Fibroblast of gingiva (primary cell): ENCODE results near the gene MRPL34.

ENCODE experiments used
- DNase-seq: peaks from one replicate; pipeline ENCODE4 v3.0.0-alpha.2; 2011; ENCODE audit warnings: low read depth

MRPL34 gene

DNA sequence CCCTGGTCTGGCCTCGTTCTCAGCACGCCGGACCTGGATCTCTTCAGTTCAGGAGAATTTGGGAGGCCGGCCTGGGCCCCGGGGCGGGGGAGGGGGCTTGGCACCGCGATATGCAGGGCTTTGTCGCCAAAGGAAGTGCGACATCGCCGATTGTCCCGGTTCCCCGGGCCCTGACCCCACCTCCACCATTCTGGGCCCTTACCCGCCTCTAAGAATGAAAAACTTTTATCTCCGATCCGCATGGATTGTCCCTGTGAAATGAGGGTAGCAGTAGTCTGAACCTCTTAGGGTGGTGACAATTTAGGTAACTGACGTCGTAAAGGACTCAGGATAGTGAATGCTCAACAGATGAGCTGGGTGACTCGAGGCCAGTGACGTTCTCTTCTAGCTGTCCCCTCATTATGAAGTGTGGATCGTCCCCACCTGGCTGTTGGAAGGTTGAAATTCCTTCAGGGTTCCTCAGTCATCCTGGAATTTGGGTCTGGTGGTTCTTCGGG lies 4.3 kb downstream of the MRPL34 start:
- DNase-seq: no peak

DNA sequence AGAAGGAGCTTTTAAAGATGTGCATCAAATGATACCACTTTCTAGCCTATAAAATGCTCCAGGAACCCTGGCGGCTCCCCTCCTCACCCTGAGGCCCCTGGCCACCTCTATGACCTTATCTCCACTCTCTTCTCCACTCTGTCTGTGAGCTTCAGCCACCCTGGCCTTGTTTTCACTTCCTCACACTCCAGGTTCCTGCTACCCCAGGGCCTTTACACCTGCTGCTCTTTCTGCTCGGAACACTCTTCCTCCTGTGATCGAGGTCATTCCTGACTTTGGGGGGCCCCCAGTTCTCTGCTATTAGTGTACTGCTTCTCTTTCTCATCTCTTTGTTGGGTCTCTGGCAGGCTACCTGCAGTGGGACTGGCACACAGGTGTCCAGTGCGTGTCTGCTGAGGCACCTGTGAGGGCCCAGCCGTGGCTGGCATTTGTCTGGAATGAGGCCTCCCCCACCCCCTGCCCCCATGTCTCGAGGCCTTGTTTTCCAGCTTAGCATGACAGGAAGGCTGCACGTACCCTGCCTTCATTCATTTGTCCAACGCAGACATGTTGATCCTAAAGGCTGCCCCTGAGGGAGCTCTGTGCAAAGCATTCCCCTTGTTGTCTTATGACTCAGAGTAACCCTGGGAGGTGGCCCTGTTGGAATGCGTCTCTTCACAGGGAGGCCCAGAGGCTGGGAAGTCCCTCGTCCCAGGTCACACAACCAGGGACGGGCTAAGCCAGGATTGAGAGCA lies 6.0 kb downstream of the MRPL34 start:
- DNase-seq: peak; percentile 61

DNA sequence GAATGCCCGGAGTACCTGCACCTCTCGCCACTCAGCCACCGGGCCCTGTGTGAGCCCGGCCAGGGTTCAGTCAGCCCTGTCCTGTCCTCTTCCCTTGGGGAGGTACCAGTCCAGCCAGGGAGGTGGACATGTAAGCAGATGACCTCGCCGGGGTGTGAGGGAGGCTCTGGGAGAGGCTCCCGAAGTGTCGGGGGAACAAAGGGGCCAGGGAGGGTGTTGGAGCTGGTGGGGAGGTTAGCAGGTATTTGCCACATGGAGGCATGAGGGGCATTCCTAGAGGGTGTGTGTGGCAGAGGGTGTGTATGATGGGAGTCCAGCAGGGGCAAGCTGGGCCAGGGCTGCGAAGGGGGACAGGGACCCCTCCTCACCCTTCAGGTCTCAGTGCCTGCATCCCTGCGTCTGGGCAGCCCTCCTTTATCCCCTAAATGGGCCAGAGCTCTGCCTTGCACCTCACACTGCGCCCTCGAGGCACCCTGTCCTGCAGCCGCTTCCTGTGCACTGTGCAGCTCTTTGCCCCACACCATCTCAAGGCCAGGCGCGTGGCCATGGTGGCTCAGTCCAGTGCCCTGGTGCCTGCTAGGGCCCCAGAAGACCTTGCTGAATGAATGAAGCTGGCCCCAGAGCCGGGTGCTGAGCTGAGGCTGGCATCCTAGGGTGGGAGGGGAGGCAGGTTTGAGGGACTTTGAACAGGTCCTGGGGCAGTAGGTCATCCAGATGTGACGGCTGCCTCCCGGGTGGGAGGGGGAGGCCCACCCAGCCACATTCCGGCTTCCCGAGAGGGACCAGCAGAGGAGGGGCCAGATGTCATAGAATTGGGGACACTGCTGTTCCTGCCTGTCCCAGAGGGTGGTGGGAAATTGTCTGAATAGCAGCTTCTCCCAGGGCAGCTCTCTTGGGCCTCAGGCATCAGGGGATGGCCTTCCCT lies 6.8 kb downstream of the MRPL34 start:
- no peak for DNase-seq

DNA sequence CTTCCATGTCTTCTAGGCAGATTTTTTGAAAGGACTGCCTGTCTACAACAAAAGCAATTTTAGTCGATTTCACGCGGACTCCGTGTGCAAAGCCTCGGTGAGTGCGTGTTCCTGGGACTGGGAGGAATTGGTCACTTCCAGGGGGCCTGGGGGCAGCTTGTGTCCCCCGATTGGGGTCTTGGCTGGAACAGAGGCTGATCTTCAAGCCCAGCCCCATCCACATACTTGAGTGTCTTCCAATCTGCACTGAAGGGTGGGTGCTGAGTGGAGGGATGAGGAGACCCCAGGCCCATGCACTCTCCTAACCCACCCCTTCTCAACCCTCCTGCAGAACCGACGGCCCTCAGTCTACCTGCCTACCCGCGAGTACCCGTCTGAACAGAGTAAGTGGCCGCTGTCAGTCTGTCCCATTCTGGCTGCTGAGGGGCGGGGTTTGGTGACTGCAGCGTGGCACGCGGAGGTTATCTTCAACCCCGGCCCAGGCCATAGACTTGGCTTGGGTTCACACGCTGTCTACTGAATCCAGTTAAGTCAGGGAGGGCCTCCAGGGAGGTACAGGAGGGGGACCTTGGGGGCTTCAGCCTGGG lies 8.4 kb downstream of the MRPL34 start:
- DNase-seq: no peak

DNA sequence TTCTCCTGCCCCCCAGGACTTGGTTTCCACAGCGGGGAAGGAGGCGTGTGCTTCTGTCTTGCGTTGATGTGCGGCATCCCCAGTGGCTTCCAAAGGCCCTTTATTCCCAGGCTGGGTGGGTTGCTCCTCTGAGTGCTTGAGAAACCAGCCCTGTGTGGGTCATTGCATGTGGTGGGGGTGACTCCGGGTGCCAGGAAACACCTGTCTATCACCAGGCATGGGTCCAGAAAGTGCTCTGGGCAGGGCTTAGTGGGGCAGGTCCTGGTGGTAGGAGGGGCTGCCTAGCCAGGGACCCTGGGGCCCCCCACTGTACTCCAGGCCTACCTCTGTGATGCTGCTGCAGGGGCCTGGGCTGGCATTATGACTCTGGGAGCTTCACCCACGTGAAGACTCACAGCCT lies 13.3 kb downstream of the MRPL34 start:
- no peak for DNase-seq

DNA sequence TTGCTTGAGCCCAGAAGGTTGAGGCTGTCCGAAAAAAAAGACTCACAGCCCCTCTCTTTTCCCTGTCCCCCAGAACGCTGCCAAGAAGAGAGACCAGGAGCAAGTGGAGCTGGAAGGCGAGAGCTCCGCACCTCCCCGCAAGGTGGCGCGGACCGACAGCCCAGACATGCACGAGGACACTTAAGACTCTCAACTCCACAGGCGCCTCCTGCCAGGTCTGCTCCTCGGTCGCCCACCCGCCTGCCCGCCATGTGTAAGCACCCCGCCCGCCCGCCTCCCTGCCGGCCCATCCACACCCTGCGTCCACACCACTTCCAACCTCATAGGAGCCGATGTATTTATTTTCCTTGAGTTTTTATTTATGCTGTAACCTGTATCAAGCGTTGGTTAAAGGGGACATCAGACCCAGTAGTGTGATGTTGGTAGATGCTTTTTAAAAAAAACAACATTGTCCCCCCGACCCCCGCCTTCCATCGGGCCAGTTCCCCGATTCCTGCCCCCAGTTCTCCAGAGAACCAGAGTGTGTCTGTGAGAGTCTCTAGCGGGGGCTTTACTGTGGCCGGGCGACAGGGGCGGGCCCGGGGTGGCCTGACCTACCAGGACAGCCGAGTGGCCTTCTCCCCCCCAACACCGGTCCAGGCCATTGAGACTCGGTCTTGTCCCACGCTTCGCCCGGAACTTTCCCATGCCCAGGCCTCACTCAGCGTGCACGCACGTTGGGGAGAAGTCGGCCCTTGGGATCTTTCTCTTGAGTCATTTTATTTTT lies 14.0 kb downstream of the MRPL34 start:
- no peak for DNase-seq

DNA sequence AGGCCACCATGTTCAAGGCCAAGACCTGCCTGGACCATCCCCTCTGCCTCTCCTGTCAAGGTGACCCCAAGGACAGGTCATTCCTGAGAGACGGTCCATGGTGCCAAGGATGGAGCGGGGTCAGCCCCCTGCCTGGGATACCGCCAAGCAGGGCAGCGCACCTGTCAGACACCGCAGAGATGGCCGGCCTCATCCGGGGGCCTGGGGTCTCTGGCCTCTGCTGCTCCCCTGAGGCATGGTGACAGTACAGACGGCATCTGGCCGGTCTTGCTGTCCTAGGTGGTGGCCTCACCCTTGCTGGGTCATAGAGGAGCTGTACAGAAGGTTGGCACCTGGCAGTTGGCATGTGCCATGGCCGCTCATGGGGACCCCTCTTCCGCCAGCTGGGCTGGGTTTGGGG lies 14.8 kb downstream of the MRPL34 start:
- no peak for DNase-seq

DNA sequence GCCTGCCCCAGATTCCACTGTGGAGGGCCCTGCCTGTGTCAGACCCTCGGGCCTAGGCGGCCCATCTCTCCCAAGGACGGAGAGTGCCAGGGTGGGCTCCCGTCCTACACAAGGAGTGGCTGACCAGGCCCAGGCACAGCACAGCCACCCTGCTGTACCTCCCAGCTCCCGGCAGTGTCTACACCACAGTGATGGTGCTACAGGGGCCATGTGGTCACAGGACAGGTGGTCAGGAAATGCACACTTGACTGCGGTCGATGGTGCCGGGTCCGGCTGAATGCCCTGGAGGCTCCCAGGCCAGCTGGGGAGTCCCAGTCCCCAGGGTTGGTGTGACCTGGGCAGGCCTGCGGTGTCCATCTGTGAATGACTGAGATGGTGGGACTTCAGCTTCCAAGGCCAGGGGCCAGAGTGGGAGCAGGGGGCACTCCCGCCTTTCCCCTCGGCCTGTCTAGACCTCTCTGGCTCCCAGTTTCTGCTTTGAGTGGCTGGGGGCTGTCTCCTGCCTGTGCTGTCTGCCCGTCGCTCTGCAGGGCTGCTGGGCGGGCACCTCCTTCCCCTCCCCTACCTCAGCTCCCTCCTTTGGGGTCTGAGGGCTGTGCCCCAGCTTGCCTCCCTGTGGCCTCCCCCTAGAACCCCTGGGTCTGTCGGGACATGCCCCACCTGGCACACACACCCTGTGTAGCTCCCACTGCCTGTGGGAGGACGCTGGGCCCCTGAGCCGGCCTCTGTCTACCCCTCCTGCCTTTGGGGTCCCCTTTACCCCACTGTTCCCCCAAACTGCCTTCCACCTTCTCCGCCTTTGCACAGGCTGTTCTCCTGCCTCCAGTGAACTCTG lies 16.2 kb downstream of the MRPL34 start:
- no peak for DNase-seq

DNA sequence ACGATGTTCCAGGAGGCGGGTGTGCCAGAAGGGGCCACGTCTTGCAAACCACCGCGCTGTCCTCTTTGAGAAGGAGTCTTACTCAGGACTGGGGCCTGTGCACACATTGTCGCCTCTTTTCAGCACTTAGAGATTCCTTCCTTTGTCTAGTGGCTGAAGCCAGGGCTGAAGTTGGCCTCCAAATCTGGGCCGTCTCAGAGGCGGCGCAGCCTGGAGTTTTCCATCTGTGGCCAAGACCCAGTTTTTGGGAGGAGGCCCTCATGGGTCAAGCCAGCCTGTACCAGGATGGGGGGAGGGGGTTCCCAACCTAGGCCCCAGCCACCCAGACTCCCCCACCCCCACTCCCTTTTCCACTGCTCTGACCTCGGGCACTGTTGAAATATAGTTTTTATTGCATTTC lies 17.2 kb downstream of the MRPL34 start:
- DNase-seq: peak; percentile 23

DNA sequence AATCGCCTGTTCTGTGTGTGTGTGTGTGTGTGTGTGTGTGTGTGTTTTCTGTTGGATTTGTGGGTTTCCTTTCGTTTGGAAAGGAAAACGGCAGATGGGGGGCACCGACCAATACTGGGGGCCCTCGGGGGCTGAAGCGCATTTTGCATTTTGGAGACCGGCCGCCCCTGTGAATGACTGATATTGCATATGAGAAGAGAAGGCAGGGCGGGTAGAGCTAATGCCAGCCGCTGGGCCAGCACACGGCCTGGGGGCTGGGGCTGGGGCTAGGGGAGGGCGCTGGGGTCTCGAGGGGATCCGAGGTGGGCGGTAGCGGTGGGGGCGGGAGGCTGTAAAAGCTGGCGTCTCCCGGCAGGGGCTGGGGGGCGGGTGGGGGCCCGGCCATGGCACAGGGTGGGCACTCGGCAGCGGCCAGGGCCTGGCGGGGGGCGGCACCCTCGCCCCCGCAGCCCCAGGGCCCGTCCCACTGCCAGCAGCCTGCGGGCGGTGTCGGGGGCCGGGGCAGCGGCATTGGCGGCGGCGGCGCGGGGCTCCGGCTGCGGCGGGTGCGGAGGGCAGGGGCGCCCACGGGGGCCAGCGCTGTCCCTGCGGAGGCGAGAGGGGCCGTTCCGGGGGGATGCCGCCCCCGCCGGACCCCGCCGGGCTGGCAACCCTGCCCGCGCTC lies 17.8 kb downstream of the MRPL34 start:
- DNase-seq: no peak

DNA sequence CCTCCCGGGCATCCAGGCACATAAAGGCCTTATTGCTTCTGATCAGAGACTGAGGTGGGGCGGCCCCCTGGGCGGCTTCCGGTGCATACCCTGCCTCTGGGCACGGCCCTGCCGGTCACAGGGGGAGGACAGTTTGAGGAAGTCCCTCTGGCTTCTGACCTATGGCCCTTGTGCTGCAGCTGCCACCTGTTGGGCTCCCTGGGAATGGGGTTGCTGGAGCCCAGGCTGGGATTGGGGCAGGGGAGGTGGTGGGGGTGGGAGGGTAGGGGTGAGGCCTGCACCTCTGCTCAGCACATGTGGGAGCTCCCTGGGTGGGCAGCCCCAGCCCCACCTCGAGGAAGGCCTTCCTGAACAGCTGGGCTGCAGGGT lies 18.3 kb downstream of the MRPL34 start:
- DNase-seq: no peak

DNA sequence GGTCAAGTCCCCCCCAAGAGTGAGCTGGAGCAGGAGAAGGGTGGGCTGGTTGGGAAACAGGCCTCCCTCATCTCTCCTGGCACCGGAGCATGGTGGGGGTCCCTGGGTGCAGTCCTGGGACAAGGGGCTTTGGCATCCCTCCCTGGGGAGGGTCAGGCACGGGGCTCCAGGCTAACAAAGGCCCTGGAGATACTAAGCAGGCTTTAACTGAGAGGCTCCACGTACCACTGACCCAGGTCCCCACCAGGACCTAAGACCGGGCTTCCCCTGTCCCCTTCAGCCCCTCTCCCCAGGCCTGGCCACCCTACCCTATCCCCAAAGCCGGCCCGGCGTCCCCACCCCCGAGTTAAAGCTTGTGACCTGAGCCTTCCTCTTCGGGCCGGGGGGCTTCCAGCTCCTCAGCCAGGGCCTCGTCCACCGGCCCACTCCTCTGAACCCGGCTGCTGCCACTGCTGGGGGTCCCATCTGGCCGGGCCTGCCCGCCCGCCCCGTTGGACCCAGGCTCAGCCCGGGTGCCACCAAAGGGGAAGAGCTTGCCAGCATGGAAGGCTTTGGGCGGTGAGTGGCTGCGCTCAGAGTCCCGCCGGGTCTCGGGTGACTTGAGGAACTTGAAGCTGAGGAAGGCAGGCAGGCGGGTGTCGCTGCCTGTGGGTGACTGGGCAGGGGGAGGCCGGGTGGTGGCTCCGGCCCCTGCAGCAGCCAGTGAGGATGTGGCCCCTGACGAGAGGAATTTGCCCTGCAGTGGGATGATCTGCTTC lies 18.9 kb downstream of the MRPL34 start:
- no peak for DNase-seq

DNA sequence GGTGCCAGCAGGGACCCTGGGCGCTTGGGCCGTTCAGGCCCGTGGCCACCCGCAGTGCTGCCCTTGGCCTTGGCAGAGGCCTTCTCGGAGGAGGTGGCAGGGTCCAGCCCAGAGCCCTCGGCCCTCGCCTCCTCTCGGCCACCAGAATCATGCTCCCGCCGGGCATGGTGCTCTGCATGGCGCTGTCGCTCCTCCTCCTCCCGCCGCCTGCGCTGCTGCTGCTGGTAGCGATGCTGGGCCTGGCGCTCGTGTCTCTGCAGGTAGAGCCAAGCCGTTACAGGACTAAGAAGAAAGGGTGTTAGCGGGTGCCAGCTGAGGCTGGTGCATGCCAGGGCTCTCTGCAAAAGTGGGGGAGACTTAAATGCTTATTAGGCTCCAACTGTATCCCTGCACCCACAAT lies 19.5 kb downstream of the MRPL34 start:
- no peak for DNase-seq

DNA sequence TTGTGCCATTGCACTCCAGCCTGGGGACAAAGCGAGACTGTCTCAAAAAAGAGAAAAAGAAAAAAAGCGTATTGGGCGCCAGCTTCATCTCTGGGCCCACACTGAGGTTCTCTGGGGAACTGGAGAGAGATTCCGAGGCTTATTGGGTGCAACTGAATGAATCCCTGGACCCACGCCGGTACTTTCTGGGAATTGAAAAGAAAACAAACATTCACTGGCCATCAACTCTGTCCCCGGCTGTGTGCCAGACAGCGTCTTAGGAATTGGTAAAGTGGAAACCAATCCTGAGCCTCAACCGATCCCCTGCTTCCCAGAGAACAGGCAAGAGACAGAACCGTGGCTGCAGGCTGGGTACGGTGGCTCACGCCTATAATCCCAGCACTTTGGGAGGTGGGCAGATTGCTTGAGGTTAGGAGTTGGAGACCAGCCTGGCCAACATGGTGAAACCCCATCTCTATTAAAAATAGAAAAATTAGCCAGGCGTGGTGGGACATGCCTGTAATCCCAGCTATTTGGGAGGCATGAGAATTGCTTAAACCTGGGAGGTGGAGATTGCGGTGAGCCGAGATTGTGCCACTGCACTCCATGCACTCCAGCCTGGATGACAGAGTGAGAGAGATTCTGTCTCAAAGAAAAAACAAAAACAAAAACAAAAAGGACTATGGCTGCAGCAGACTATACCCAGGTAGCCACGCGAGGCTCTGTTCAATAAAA lies 20.4 kb downstream of the MRPL34 start:
- peak; percentile 89 for DNase-seq

DNA sequence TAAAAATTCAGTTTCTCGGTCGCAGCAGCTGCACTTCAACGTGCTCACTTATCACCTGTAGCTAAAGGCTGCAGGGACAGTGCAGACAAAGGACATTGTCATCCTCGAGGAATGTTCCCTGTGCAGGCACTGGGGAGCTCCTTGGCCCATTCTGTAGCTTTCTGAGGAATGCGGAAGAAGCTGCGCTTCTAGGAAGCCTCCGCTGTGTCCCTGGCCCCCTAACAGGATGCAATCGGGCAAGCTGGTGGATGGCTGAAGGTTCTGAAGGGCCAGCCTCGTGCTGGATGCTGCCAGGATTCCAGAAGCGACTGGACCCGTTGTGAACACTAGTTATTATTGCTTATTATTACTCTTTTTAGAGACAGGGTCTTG lies 20.9 kb downstream of the MRPL34 start:
- peak; percentile 27 for DNase-seq

DNA sequence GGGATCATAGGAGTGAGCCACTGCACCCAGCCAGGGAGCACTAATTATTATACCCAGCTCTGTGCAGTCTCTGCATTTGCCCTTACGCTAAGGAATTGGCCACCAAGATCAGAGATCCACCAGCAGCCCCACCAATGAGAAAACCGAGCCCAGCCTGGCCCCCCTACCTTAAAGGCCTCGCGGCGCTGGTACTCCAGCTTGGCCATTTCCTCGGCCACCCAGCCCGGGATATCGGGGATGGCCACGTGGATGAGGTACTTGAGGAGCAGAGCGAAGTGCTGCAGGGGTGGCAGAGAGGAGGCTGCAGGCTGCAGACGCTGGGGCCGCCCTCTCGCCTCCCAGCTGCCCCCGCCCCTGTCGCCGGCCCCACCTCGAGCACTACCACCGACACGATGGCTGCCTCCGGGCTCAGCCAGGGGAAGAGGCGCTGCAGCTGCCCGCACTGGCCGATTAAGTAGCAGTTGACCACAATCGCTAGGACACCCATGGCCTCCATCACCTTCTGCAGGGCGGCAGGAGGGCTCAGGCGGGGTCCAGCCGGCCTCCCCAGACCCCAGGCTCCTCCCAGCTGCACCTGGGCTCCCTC lies 21.5 kb downstream of the MRPL34 start:
- no peak for DNase-seq

DNA sequence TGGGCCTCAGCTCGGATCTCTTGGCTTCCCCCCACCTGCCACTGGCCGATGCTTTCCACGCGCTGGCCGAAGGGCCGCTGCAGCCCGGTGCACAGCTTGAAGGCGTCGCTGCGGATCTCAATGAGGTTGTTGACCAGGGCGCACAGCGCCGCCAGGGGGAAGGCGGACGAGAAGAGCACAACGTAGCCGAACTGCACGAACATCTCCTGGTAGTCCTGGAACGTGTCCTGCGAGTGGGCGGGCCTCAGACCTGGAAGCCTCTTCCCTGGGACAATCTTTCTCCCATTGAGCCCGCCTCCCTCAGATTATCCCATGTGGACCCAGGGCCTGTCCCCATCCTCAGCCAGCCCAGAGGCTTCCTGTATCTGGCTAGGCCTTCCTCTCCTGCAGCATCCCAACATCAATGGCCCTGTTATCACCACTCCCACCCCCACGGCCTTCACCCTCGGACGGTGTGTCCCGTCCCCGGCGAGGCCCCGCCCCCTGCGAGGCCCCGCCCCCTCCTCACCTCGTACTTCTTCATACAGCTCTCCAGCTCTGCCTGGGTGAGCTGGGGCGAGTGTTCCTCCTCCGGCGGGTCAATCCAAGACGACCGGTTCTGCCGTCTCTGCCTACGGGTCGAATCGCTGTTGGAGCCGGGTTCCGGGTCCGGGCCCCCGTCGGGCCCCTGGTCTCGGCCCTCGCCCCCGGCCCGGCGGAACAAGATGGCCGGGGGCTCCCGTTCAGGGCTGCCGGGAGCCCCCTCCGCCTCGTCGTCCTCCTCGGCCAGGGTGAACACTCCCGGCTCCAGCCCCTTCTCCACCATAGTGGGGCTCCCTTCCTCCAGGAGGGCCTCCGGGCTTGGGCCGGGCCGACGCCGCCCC lies 22.2 kb downstream of the MRPL34 start:
- DNase-seq: no peak
